NCI-H1092 treated with DMSO at 0.1 percent for 48 hours (cell line): ENCODE measurements around the gene RUFY1.
"Not testable (repeated sequence)": the region's sequence is repeated elsewhere in the genome, so short reads cannot be mapped to it uniquely, and the experiment has no call there.

Experiments
- DNase-seq: peaks from one replicate; lab custom pipeline; 2025; lab: John Stamatoyannopoulos, UW

RUFY1 gene

GRCh38 chr5:179623003-179623905, 72.9 kb downstream of the RUFY1 start, which contains the start of gene HNRNPH1:
TSS of gene HNRNPH1 (minus strand) at chr5:179623671. CDS start at chr5:179623133, 538 bp downstream.
- peak; percentile 94 for DNase-seq

GRCh38 chr5:179623906-179624741, 73.8 kb downstream of the RUFY1 start:
- DNase-seq, result no peak

DNA sequence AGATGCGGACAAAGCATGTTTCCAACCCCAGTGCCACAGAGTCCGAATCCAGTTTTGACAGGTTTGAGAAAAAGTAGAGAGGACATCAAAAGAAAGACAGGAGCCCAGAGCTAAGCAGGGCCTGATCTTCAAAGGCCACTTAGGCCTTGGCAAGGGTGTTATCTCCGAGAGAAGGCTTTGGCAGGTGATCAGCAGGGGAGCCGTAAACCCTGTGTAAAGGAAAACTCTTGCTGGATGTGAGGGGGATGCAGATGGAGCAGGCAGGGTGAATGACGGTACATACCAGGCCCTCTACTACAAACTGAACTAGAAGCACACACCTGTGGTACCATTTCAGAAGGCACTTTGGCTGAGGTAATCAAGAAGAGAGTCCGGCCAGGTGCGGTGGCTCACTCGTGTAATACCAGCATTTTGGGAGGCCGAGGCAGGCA, 74.5 kb downstream of the RUFY1 start:
- DNase-seq, result peak; percentile 10

DNA sequence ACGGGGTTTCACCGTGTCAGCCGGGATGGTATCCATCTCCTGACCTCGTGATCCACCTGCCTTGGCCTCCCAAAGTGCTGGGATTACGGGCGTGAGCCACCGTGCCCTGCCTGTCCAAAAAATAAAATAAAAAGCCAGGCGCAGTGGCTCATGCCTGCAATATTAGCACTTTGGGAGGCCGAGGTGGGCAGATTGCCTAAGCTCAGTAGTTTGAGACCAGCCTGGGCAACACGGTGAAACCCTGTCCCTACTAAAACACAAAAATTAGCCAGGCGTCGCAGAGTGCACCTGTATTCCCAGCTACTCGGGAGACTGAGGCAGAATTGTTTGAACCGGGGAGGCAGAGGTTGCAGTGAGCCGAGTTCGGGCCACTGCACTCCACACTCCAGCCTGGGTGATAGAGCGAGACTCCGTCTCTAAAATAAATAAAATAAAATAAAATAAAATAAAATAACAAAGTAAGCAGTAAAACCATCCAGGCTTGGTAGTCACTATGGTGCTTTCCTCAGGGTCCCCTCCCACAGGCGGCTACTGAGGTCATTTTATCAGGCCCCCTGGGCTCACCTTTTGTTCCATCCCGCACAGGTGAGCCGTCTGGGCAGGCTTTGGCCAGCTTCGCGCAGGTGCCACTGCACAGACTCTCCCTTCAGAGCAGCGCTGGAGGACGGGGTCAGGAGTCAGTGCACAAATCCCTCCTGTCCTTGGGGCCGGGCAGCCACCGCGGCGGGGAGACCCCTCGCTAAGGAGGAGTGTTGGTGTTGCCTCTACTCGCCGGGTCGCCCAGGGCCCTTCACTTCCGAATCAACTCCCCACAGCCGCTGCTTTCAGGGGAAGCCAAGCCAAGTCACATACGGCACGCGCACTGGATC, 83.4 kb downstream of the RUFY1 start:
- not testable (repeated sequence) for DNase-seq

DNA sequence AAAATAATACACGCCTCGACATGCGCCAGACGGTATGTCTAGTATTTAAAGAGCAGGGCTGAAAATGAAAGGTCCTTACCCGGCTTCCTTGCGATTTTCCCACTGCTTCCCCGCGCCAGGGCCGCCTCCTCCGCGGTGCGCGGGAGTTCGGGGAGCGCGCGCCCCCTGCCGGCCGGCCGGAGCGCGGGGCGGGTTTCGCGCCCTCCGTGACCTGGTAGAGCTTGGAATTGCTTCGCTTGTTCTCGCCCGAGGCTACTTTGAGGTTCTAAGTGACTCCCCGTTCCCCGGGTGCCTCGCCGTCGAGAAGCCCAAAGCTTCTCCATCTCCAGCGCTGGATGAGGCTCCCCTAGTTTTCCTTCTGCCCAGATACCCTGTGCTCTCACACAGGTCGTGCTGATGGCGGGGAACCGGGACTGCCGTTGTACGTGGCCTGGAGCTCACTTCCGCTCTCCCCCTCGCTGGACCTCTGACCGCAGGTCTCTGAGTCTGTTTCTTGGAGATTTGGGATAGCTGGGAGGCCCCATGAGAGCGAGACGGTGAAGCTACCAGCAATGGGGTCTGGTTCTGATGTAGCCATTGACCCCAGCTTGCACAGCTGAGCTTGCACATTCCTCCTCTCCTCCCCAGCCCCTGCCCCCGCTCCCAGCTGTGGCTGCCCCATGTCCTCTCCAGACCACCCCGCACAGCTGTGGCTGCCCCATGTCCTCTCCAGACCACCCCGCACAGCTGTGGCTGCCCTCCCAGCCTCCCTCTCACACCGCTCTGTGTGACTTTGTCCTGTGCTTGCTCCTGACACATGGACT, 84.2 kb downstream of the RUFY1 start:
- DNase-seq, result not testable (repeated sequence)

GRCh38 chr5:179639296-179639695, 88.9 kb downstream of the RUFY1 start:
- not testable (repeated sequence) for DNase-seq

GRCh38 chr5:179641745-179642144, 91.4 kb downstream of the RUFY1 start:
- not testable (repeated sequence) for DNase-seq

DNA sequence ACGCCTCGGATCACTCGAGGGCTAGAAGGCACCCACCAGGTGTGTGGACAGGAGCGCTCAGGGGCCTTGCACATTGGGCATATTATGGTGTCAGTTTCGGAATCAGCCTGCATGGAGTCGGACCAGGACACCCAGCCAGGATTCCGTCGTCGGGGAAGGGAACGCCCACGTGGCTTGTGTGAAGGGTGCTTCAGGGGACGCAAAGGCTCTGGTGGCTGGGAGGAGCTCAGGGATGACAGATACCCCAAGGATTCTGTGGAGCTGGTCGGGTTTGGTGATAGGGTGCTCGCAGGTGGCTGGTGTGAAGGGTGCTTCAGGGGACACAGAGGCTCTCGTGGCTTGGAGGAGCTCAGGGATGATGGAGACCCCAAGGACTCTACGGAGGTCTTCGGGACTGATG, 92.3 kb downstream of the RUFY1 start:
- DNase-seq, result not testable (repeated sequence)

- not testable (repeated sequence) for DNase-seq
Measured at GRCh38 chr5:179643141-179643920, 93.0 kb downstream of the RUFY1 start.

GRCh38 chr5:179644766-179645165, 94.4 kb downstream of the RUFY1 start:
- not testable (repeated sequence) for DNase-seq

DNA sequence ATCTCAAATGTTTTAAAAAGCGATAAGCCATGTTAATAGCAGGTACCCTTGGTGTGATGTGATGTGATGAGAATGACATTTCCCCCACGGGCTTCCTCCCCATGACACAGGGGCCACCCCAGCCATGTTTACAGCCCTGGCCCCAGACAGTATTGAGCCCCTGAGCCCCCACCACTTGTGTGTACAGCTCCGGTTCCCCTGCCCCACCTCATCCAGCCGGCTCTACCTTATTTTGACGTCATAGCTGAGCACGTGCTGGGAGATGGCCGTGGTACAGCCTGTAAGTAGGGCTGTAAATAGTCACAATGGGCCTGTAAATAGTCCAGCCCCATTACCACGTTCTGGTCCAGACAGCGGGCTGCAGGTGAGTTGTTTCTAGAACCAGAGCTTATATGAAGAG, 98.1 kb downstream of the RUFY1 start:
- DNase-seq, result no peak

- not testable (repeated sequence) for DNase-seq
Measured at GRCh38 chr5:179649166-179649703, 98.9 kb downstream of the RUFY1 start.

DNA sequence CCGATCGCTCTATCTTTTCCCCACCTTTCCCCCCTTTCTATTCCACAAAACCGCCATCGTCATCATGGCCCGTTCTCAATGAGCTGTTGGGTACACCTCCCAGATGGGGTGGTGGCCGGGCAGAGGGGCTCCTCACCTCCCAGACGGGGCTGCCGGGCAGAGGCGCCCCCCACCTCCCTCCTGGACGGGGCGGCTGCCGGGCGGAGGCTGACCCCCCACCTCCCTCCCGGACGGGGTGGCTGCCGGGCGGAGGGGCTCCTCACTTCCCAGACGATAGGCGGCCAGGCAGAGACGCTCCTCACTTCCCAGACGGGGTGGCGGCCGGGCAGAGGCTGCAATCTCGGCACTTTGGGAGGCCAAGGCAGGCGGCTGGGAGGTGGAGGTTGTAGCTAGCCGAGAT, 99.9 kb downstream of the RUFY1 start:
- not testable (repeated sequence) for DNase-seq

DNA sequence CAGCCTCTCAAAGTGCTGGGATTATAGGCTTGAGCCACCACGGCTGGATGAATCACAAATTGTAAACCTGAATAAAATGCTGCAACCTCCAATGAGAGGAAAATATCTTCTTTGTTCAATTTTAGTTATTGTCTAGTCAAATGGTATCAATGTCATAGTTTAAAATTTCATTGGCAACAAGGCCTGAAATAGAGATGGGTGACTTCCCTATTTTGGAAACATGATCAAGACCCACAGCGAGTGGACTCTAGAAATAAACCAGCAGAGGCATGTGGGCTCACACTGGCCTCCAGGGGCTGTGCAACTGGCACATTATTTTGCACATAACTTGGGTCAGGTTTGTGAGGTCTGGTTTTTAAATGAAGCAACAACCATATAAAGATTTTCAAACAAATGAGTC, 102.8 kb downstream of the RUFY1 start:
- not testable (repeated sequence) for DNase-seq

GRCh38 chr5:179657302-179658178, 107.2 kb downstream of the RUFY1 start:
- DNase-seq, result not testable (repeated sequence)

DNA sequence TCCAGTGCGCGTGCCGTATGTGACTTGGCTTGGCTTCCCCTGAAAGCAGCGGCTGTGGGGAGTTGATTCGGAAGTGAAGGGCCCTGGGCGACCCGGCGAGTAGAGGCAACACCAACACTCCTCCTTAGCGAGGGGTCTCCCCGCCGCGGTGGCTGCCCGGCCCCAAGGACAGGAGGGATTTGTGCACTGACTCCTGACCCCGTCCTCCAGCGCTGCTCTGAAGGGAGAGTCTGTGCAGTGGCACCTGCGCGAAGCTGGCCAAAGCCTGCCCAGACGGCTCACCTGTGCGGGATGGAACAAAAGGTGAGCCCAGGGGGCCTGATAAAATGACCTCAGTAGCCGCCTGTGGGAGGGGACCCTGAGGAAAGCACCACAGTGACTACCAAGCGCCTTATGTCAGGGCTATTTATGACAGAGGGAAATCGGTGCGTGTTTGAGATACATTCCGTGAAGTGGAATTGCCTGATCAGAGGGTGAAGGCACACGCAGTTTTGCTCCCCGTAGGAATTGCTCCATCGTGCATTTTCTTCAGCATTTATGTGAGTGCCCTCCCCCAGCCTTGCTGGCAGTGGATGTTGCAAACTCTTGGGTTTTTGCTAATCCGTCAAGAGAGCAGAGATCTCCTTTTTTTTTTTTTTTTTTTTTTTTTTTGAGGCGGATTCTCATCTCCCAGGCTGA, 108.0 kb downstream of the RUFY1 start:
- not testable (repeated sequence) for DNase-seq
